ENCODE results near the gene EYA3. TPM values are rescaled to one million over a fixed set of nuclear protein-coding genes. Genes with fewer than 3 reads are reported as not detected.

EYA3 gene
- total RNA-seq, 4 donors from 2014 or later = 8.2 to 11.9 (median 8.7) TPM

DNA sequence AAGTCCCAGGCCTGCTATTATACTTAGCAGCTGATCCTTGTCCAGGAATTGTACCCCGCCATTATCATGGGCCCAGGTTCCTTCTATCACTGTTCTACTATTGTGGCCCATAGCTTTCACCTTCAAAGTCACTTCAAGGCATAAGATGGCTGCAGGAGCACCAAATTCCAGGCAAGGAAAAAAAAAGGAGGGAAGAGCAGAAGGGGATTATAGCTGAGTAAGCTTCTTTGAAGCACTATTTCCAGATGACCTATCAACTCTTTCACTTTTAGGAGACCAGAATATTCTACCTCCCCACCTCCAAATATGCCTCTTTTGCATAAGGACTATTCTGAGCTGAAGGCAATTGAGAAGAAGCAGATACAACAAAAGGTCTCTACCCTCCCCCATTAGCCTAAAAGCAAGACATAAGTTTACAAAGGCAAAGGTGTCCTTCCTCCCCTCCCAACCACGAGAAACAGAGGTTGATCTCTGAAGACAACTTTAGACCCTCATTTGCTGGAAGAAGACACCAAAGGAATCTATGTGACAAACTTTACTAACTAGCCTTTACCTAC, 46.3 kb upstream of the EYA3 start:
- H3K4me3 ChIP-seq = no peak overlapping the region
- 94% methylated on average over 2 of the region's 2 CpGs for WGBS
- TF ChIP-seq, protein P1, sequence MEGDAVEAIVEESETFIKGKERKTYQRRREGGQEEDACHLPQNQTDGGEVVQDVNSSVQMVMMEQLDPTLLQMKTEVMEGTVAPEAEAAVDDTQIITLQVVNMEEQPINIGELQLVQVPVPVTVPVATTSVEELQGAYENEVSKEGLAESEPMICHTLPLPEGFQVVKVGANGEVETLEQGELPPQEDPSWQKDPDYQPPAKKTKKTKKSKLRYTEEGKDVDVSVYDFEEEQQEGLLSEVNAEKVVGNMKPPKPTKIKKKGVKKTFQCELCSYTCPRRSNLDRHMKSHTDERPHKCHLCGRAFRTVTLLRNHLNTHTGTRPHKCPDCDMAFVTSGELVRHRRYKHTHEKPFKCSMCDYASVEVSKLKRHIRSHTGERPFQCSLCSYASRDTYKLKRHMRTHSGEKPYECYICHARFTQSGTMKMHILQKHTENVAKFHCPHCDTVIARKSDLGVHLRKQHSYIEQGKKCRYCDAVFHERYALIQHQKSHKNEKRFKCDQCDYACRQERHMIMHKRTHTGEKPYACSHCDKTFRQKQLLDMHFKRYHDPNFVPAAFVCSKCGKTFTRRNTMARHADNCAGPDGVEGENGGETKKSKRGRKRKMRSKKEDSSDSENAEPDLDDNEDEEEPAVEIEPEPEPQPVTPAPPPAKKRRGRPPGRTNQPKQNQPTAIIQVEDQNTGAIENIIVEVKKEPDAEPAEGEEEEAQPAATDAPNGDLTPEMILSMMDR (IDR thresholded peaks at IDR 0.05) = no peak
- TF ChIP-seq POLR2A (IDR thresholded peaks at IDR 0.05; ENCODE audit: low read depth) (no peak), POLR2AphosphoS5 (IDR thresholded peaks at IDR 0.05) (no peak), EP300 (IDR thresholded peaks at IDR 0.05) (no peak)
- H3K27me3 ChIP-seq = peaks cover 0 to 3% (median 0%) of the 10 kb centered on the region in 4 donors
- no peak for DNase-seq (ENCODE audit: extremely low spot score)
- H3K27ac ChIP-seq (replicated peaks in 1 of 4) = no peak overlapping the region
- H3K4me1 ChIP-seq = no peaks in the 10 kb centered on the region
- H3K36me3 ChIP-seq = no peaks in the 10 kb centered on the region
- intact Hi-C loops (cut with DNase I) = no loop called here
- H3K9me3 ChIP-seq = no peaks in the 10 kb centered on the region

- TF ChIP-seq, protein P1 (IDR thresholded peaks at IDR 0.05) = no peak
- TF ChIP-seq EP300 (IDR thresholded peaks at IDR 0.05) = no peak
These were observed 44.1 kb upstream of the EYA3 start for GRCh38 chr1:28132171-28133167.

GRCh38 chr1:28130901-28131300, 42.5 kb upstream of the EYA3 start:
- H3K4me3 ChIP-seq = no peak overlapping the region
- no peaks in the 10 kb centered on the region for H3K4me1 ChIP-seq
- no peaks in the 10 kb centered on the region for H3K36me3 ChIP-seq
- WGBS = 90% methylated on average over 6 of the region's 6 CpGs
- intact Hi-C loops (cut with DNase I) = no loop called here
- no peak for TF ChIP-seq POLR2A (IDR thresholded peaks at IDR 0.05; ENCODE audit: low read depth)
- TF ChIP-seq EP300 (IDR thresholded peaks at IDR 0.05) = no peak
- TF ChIP-seq POLR2AphosphoS5 (IDR thresholded peaks at IDR 0.05) = no peak
- TF ChIP-seq, protein P1 (IDR thresholded peaks at IDR 0.05) = no peak
- no peak overlapping the region for H3K27ac ChIP-seq (replicated peaks in 1 of 4)
- peaks cover 0 to 16% (median 0%) of the 10 kb centered on the region in 4 donors for H3K27me3 ChIP-seq
- DNase-seq (ENCODE audit: extremely low spot score) = no peak
- no peaks in the 10 kb centered on the region for H3K9me3 ChIP-seq

More at GRCh38 chr1:28132171-28133167, 44.1 kb upstream of the EYA3 start:
- Histone ChIP-seq H3K36me3 (no peaks in the 10 kb centered on the region), H3K9me3 (no peaks in the 10 kb centered on the region), H3K27ac (replicated peaks in 1 of 4) (no peak overlapping the region), H3K27me3 (peaks cover 0 to 10% (median 0%) of the 10 kb centered on the region in 4 donors), H3K4me3 (no peak overlapping the region), H3K4me1 (no peaks in the 10 kb centered on the region)
- intact Hi-C loops (cut with DNase I) = no loop called here
- WGBS = 81% methylated on average over 11 of the region's 11 CpGs
- no peak for DNase-seq (ENCODE audit: extremely low spot score)

GRCh38 chr1:28129150-28129549, 40.7 kb upstream of the EYA3 start:
- Histone ChIP-seq H3K36me3 (no peaks in the 10 kb centered on the region), H3K4me3 (no peak overlapping the region), H3K4me1 (no peaks in the 10 kb centered on the region), H3K9me3 (no peaks in the 10 kb centered on the region), H3K27ac (replicated peaks in 1 of 4) (no peak overlapping the region), H3K27me3 (peaks cover 0 to 24% (median 0%) of the 10 kb centered on the region in 4 donors)
- TF ChIP-seq EP300 (IDR thresholded peaks at IDR 0.05) (no peak), POLR2AphosphoS5 (IDR thresholded peaks at IDR 0.05) (peak in 1 of 2 donors; percentile 10), POLR2A (IDR thresholded peaks at IDR 0.05; ENCODE audit: low read depth) (no peak)
- intact Hi-C loops (cut with DNase I) = no loop called here
- WGBS = 22% methylated on average over 1 of the region's 1 CpG
- DNase-seq (ENCODE audit: extremely low spot score) = no peak

DNA sequence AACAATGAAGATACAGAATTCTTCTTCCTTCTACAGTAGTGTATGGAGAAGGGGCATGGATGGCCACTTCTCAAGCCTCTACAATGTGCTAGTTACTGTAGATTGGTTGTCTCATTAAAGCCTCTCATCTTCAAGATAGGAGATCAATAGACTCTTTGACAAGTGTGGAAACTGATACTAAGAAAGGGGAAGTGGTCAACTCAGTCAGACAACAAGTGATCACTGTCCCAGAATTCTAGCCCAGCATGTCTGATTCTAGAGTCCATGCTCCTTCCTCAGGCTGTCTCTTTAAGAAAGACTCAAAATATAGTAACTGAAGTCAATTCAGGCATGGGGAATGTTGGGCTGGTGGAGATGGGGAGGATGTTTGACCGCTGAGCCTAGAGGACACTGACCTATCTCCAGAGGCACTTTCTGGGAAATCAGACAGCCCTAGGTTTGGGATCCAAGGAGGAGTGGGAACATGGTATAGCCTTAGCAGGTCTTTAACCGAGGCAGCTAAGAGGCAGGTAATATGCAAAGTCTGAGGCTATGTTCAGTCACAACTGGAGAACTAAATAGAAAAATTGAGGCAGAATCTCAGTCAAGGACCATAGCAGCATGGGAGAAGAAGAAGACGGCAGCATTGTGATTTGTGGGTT, 39.3 kb upstream of the EYA3 start:
- no peaks in the 10 kb centered on the region for H3K4me1 ChIP-seq
- H3K27me3 ChIP-seq = peaks cover 0 to 20% (median 0%) of the 10 kb centered on the region in 4 donors
- intact Hi-C loops (cut with DNase I) = no loop called here
- H3K36me3 ChIP-seq = no peaks in the 10 kb centered on the region
- TF ChIP-seq EP300 (IDR thresholded peaks at IDR 0.05) (no peak), POLR2AphosphoS5 (IDR thresholded peaks at IDR 0.05) (no peak), POLR2A (IDR thresholded peaks at IDR 0.05; ENCODE audit: low read depth) (no peak)
- TF ChIP-seq, protein P1 (IDR thresholded peaks at IDR 0.05) = no peak
- no peaks in the 10 kb centered on the region for H3K9me3 ChIP-seq
- no peak for DNase-seq (ENCODE audit: extremely low spot score)
- WGBS = 71% methylated on average over 3 of the region's 3 CpGs
- H3K4me3 ChIP-seq = no peak overlapping the region
- H3K27ac ChIP-seq (replicated peaks in 1 of 4) = no peak overlapping the region
